Neural progenitor cell (in vitro differentiated cells): ENCODE results near the gene AMMECR1.

Experiments used
- CTCF ChIP-seq: fragments of 200-600 bp; sonication (generic); IDR thresholded peaks from 2 replicates; pipeline ENCODE4 v1.5.1; 2017; ENCODE audit warnings: antibody characterized with exemption, mild to moderate bottlenecking
- EZH2 ChIP-seq: fragments of 200-600 bp; sonication (generic); IDR thresholded peaks from 2 replicates; pipeline ENCODE4 v1.6.1; 2017; ENCODE audit warnings: antibody characterized with exemption, mild to moderate bottlenecking, moderate library complexity

DNA sequence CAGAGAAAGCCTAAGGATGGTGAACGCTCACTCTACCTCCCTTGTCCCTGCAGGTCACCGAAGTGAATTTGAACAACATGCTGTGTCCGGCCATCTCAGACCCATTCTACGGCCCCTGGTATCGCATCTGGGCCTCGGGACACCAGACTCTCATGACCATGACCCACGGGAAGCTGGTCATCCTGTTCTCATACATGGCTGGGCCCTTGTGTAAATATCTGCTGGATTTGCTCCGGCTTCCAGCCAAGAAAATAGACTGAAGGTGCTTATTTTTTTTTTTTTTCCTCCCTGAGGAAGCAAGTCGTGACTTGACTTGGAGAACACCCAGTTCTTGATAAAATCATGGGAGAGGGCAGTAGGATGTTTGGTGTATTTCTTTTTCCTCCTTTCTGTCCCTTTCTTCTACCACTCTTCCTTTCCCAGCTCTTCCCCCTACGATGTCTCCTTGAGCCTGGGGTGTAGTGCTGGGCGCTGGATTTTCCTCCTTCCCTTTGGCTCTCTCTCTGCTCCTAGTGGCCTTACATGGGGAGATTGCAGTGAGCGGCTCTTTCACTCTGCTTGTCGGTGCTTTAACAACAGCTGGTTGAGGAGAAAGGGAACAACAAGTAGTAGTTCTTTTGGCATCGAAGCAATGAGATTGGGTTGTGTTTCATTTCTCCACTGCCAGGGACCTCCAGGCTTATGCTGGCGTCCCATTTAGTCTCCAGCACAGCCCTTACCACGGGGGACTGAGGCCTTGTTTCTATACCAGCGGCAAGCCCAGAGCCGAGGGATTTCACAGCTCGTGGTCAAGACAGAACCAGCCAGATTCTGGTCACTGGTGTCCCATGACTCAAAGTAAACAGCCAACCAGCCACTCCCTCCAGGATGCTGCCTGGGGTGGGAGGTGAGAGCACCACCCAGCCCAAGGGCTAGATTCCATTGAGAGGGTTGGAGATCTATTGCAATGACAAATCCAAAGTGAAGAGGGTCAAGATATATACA lies 144.4 kb downstream of the AMMECR1 start:
- no peak for TF ChIP-seq CTCF
- no peak for TF ChIP-seq EZH2
